AG09319 (cell line): ENCODE data around the gene ERP27.

ENCODE experiments used
- DNase-seq: peaks from one replicate; pipeline ENCODE4 v3.0.0-alpha.2; 2010; ENCODE audit warnings: low read depth; ENCODE audit errors: extremely low read depth
- TF ChIP-seq, protein P1 (sequence below): IDR thresholded peaks from 2 replicates; pipeline ENCODE4 v1.5.1; 2011; ENCODE audit warnings: low read depth, mild to moderate bottlenecking, inconsistent platforms, low read length, moderate library complexity

The ERP27 gene

DNA sequence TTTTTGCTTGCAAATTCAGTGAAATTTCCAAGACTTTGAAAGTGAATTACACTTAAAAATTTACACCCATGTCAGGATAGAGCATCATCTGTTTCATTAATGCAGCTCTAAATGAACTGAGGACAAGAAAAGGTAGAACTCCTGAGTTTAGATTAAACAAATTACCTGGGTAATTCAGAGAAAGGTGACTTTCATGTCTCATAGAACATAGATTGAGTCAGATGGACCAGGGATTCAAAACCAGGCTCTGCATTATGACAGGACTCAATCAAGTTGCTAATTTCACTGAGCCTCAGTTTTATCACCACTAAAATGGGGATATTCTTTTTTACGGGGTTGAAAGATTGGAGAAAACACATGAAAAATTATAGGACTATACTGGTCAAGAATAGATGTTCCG is 18.6 kb upstream of the ERP27 start:
- TF ChIP-seq, protein P1, sequence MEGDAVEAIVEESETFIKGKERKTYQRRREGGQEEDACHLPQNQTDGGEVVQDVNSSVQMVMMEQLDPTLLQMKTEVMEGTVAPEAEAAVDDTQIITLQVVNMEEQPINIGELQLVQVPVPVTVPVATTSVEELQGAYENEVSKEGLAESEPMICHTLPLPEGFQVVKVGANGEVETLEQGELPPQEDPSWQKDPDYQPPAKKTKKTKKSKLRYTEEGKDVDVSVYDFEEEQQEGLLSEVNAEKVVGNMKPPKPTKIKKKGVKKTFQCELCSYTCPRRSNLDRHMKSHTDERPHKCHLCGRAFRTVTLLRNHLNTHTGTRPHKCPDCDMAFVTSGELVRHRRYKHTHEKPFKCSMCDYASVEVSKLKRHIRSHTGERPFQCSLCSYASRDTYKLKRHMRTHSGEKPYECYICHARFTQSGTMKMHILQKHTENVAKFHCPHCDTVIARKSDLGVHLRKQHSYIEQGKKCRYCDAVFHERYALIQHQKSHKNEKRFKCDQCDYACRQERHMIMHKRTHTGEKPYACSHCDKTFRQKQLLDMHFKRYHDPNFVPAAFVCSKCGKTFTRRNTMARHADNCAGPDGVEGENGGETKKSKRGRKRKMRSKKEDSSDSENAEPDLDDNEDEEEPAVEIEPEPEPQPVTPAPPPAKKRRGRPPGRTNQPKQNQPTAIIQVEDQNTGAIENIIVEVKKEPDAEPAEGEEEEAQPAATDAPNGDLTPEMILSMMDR, result no peak
- DNase-seq, result no peak

DNA sequence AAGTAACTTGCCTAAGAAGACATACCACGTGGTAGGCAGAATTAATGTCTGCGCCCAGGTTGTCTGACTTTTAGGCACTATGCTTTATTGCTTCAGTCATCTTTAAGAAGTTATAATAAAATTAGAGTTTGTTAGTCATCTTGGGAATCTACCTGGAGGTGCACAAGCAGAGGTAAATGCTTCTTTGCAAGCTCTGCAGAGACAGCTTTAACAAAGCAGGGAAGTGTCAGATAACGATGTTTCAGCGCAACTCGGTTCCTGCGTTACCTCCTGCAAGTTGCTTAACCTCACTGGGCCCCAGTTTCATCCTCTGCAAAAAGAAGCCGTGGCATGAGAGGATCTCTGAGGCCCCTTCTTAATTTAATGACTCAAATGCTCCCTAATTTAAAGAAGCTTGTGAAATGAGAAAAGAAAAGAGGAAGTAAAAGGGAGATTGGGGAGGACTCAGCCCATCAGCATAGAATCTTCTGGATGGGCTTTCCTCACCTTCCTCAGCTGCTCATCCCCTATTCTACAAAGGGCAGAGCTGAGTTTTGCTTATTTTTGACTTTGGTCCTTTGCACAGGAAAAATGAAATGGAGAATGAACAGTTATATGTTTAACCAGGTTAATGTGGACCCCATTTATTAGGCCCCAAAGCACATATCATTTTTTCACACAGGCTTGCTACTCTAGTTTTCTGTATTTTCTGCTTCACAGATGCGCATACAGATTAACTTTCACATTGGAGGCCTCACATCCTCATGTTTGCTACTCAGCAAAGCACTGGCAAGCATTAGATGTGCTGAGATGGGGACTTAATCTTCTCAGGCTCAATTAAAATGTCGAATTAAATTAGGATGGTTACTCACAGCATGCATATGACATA is 17.9 kb upstream of the ERP27 start:
- no peak for DNase-seq
- TF ChIP-seq, protein P1, result no peak

DNA sequence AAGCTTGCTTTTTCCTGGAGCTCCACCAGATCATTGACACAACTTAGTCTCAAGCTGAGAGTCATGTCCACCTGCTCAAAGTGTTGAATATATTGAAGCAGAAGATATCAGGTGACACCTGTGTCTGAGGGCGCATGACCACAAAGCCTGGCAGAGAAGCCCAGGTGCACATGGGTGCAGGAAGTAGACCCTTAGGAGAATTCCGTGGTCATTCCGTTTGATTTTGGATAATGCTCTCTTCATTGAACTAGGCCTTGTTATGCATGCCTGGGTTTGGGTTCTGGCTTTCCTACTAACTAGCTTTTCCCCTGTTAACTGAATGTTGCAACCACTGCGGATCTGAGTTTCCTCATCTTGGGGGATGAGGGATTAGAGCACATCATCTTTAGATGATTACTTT is 15.9 kb upstream of the ERP27 start:
- TF ChIP-seq, protein P1, result no peak

DNA sequence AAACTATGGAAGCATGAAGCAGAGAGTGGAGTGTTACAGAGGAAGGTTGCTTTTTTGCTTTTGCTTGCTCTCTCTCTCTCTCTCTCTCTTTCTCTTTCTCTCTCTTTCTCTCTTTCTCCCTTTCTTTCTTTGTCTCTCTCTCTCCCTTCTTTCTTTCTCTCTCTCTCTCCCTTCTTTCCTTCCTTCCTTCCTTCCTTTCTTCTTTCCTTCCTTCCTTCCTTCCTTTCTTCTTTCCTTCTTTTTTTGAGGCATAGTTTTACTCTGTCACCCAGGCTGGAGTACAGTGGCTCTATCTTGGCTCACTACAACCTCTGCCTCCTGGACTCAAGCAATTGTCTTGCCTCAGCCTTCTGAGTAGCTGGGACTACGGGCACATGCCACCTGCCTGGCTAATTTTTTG is 15.4 kb upstream of the ERP27 start:
- DNase-seq, result no peak

More for the DNA sequence above, 15.9 kb upstream of the ERP27 start:
- no peak for DNase-seq

DNA sequence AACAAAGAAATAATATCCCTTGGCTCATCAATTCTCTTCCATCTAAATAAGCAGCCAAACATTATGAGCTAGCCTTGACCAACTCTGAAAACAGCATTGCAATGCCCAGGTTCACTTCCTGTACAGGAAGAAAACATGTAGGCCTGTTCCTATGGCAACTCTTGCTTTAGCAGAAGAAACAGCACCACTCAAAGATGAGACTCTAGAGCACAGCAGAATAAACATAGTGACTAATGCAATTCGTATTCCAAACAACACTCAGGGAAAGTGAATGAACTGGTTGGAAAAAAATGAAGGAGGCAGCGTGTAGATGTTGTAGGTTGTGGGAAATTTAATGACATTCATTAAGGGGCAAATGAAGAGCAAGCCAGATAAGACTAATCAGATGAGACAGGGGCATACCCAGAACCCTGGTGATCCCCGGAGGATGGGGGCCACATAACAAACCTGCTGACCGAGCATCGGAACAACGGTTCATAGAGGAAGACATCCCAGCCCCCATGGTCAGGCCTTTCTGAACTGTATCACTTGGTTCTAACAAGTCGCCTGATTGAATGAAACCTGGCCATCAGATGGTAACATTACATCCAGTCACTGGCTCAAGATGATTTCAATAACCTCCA is 14.1 kb upstream of the ERP27 start:
- DNase-seq, result peak; percentile 64

More for the DNA sequence above, 15.4 kb upstream of the ERP27 start:
- TF ChIP-seq, protein P1, result no peak

DNA sequence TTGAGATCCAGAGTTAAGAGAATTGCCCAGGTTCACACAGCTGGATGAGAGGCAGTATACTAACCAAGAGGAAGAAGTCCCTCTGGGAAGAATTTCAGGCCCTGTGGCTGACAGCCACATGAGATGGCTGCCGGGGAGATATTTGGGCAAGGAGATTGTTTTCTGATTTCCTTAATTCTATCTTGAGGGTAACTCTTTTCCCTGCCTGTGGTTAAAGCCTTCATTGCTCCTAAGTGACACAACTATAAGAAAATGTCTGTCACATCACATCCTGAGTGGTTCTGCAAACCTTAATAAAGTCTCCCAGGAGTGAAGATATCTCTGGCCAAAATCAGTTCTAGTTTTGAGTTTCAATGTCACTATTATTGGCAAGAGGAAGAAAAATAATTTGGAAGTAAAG is 13.5 kb upstream of the ERP27 start:
- TF ChIP-seq, protein P1, result no peak
- no peak for DNase-seq

More for the DNA sequence above, 14.1 kb upstream of the ERP27 start:
- TF ChIP-seq, protein P1, result no peak
